Activated B cell treated with CpG ODN at 0.5 μM for 24 hours (primary cell): Measurements from ENCODE around the gene CADM2. TPM values are rescaled to one million over a fixed set of nuclear protein-coding genes. Genes with fewer than 3 reads are reported as not detected.
A peak's percentile ranks its signal among the peaks of the same experiment; 100 is the strongest.
"Not testable (repeated sequence)": the region's sequence is repeated elsewhere in the genome, so short reads cannot be mapped to it uniquely, and the experiment has no call there.

ENCODE experiments used
- ATAC-seq: fragments of 200-7000 bp; cut with Tn5 transposase; one replicate; pipeline ENCODE4 v1.10.0; 2021; ENCODE audit warnings: low read depth, mild to moderate bottlenecking, moderate library complexity
- CTCF ChIA-PET: fragments of 350-600 bp; sonication (Branson Sonifier 250); formaldehyde crosslinking; loops from one replicate; lab custom pipeline; 2021; ENCODE audit warnings: antibody characterized with exemption; lab: Charles Lee
- POLR2A ChIA-PET: fragments of 350-600 bp; sonication (Branson Sonifier 250); formaldehyde crosslinking; loops from one replicate; lab custom pipeline; 2021; ENCODE audit warnings: antibody characterized with exemption; lab: Charles Lee
- DNase-seq: peaks from one replicate; pipeline ENCODE4 v3.0.0; 2022
- H3K27ac Mint-ChIP-seq: one replicate; pipeline ENCODE4 v1.8.0; 2020; ENCODE audit warnings: mixed read lengths
- H3K27me3 Mint-ChIP-seq: one replicate; pipeline ENCODE4 v1.8.0; 2021; ENCODE audit warnings: mixed read lengths
- H3K36me3 Mint-ChIP-seq: one replicate; pipeline ENCODE4 v1.8.0; 2021; ENCODE audit warnings: low read depth, mixed read lengths
- H3K4me1 Mint-ChIP-seq: one replicate; pipeline ENCODE4 v1.8.0; 2021; ENCODE audit warnings: mixed read lengths
- H3K4me3 Mint-ChIP-seq: one replicate; pipeline ENCODE4 v1.8.0; 2020; ENCODE audit warnings: mild to moderate bottlenecking, mixed read lengths
- H3K9me3 Mint-ChIP-seq: one replicate; pipeline ENCODE4 v1.8.0; 2020; ENCODE audit warnings: mixed read lengths
- CTCF ChIP-seq: fragments of 200-600 bp; IDR thresholded peaks from one replicate; pipeline ENCODE4 v1.8.0; 2022; ENCODE audit warnings: antibody characterized with exemption, mild to moderate bottlenecking
- intact Hi-C: fragments of 100-400 bp; cut with micrococcal nuclease; formaldehyde crosslinking; loops from one replicate; pipeline ENCODE4 v1.15.1; 2024
- total RNA-seq: library from RNA; stranded (reverse); gene quantifications from 2 replicates; pipeline ENCODE4 v1.2.3, GENCODE V29; 2022

Gene CADM2
- total RNA-seq, 1 donor from 2014 or later = not detected

- intact Hi-C loops = no loop called here
- Mint-ChIP-seq H3K9me3 (no peaks in the 10 kb centered on the region), H3K36me3 (no peaks in the 10 kb centered on the region), H3K4me1 (no peaks in the 10 kb centered on the region), H3K27me3 (no peaks in the 10 kb centered on the region), H3K27ac (no peak overlapping the region), H3K4me3 (no peak overlapping the region)
- ATAC-seq = no peak
- ChIA-PET POLR2A (no interaction called here), CTCF (no interaction called here)
- no peak for TF ChIP-seq CTCF
- DNase-seq = no peak
Measured at GRCh38 chr3:85483986-85484385, 525.2 kb downstream of the CADM2 start.

GRCh38 chr3:85487375-85487774 lies 528.6 kb downstream of the CADM2 start:
- DNase-seq (no peak), ATAC-seq (no peak)
- Mint-ChIP-seq H3K4me1 (no peaks in the 10 kb centered on the region), H3K27me3 (no peaks in the 10 kb centered on the region), H3K9me3 (no peaks in the 10 kb centered on the region), H3K27ac (no peak overlapping the region), H3K4me3 (no peak overlapping the region), H3K36me3 (no peaks in the 10 kb centered on the region)
- ChIA-PET POLR2A (no interaction called here), CTCF (no interaction called here)
- TF ChIP-seq CTCF = no peak
- intact Hi-C loops = no loop called here

GRCh38 chr3:85495602-85496001 lies 536.8 kb downstream of the CADM2 start:
- no peak for TF ChIP-seq CTCF
- Mint-ChIP-seq H3K9me3 (no peaks in the 10 kb centered on the region), H3K27ac (no peak overlapping the region), H3K36me3 (no peaks in the 10 kb centered on the region), H3K27me3 (no peaks in the 10 kb centered on the region), H3K4me1 (no peaks in the 10 kb centered on the region), H3K4me3 (no peak overlapping the region)
- DNase-seq (no peak), ATAC-seq (no peak)
- intact Hi-C loops = no loop called here
- ChIA-PET CTCF (no interaction called here), POLR2A (no interaction called here)

- ATAC-seq = no peak
- no peaks in the 10 kb centered on the region for H3K4me1 Mint-ChIP-seq
- H3K27ac Mint-ChIP-seq = no peak overlapping the region
- intact Hi-C loops = no loop called here
- ChIA-PET POLR2A (no interaction called here), CTCF (no interaction called here)
- H3K36me3 Mint-ChIP-seq = no peaks in the 10 kb centered on the region
- H3K9me3 Mint-ChIP-seq = no peaks in the 10 kb centered on the region
- DNase-seq = no peak
- no peak for TF ChIP-seq CTCF
- no peak overlapping the region for H3K4me3 Mint-ChIP-seq
- no peaks in the 10 kb centered on the region for H3K27me3 Mint-ChIP-seq
Measured at GRCh38 chr3:85498177-85498576, 539.4 kb downstream of the CADM2 start.

GRCh38 chr3:85502148-85502875 lies 543.5 kb downstream of the CADM2 start:
- no peak for TF ChIP-seq CTCF
- peaks cover 2% of the 10 kb centered on the region for H3K9me3 Mint-ChIP-seq
- H3K27ac Mint-ChIP-seq = no peak overlapping the region
- no peak for ATAC-seq
- intact Hi-C loops = no loop called here
- no peaks in the 10 kb centered on the region for H3K4me1 Mint-ChIP-seq
- H3K27me3 Mint-ChIP-seq = no peaks in the 10 kb centered on the region
- DNase-seq = no peak
- POLR2A ChIA-PET = no interaction called here
- no peaks in the 10 kb centered on the region for H3K36me3 Mint-ChIP-seq
- CTCF ChIA-PET = no interaction called here
- H3K4me3 Mint-ChIP-seq = no peak overlapping the region

GRCh38 chr3:85504129-85504784 lies 545.5 kb downstream of the CADM2 start:
- peak overlapping the region; percentile 47 for H3K4me3 Mint-ChIP-seq
- H3K4me1 Mint-ChIP-seq, CTCF ChIA-PET, H3K9me3 Mint-ChIP-seq, ATAC-seq, H3K27me3 Mint-ChIP-seq, H3K36me3 Mint-ChIP-seq, H3K27ac Mint-ChIP-seq, DNase-seq, intact Hi-C loops, POLR2A ChIA-PET: not testable (repeated sequence)

GRCh38 chr3:85504785-85505511 lies 546.2 kb downstream of the CADM2 start:
- H3K4me1 Mint-ChIP-seq, DNase-seq, H3K27me3 Mint-ChIP-seq, POLR2A ChIA-PET, H3K27ac Mint-ChIP-seq, ATAC-seq, CTCF ChIA-PET, H3K9me3 Mint-ChIP-seq, intact Hi-C loops, H3K4me3 Mint-ChIP-seq, H3K36me3 Mint-ChIP-seq: not testable (repeated sequence)
